HG02981 (cell line): Measurements from ENCODE around the gene TRIM71.
"Not testable (repeated sequence)": the region's sequence is repeated elsewhere in the genome, so short reads cannot be mapped to it uniquely, and the experiment has no call there.

ENCODE experiments used
- ATAC-seq: cut with Tn5 transposase; IDR thresholded peaks from one replicate; pipeline ENCODE4 v1.9.1; 2021; ENCODE audit warnings: mild to moderate bottlenecking, moderate library complexity; ENCODE audit not compliant: unreplicated experiment

The TRIM71 gene

GRCh38 chr3:32842531-32842931 lies 24.7 kb downstream of the TRIM71 start:
- ATAC-seq, result no peak

DNA sequence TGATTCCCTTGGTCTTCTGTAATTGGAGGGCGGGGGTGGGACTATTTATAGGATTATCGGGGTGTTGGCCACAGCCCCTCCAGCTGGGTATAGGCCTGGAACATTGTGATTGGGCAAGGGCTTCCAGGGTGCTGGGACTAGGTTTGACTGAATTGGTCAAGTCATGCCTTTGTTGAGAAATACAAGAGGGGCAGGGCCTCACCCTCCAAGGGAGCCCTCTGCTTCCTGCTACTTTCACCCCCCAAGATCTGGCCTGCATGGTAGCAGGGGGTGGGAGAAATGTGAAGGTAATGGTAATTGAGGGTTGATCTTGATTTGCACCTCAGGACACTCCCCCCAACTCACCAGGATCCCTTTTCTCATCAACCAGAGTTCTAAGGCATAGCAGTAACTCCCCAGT lies 25.2 kb downstream of the TRIM71 start:
- ATAC-seq, result no peak

- no peak for ATAC-seq
Observed at GRCh38 chr3:32843510-32844321, 25.9 kb downstream of the TRIM71 start.

DNA sequence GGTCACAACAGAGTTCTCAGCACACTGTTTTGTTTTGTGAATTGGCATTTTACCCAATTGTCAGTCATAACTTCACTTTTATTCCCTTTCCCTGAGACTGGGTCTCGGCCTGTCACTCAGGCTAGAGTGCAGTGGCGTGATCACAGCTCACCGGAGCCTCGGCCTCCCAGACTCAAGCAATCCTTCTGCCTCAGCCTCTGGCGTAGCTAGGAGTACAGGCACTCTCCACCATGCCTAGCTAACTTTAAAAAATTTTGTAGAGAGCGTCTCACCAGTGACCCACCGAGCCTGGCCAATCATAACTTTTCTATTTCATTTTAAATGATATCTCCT lies 26.5 kb downstream of the TRIM71 start:
- ATAC-seq, result no peak

- no peak for ATAC-seq
Observed at GRCh38 chr3:32844914-32845313, 27.1 kb downstream of the TRIM71 start.

DNA sequence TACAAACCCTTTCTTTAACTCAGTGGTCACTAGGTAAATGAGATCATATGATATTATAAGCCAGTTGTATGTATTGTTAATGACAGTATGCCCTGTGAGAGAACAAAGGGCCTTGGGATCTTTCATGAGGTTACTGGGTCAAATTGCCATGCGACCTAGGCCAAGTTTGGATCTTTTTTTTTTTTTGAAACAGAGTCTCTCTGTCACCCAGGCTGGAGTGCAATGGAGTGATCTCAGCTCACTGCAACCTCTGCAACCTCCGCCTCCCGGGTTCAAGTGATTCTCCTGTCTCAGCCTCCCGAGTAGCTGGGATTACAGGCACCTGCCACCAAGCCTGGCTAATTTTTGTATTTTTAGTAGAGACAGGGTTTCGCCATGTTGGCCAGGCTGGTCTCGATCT lies 27.7 kb downstream of the TRIM71 start:
- ATAC-seq, result not testable (repeated sequence)

DNA sequence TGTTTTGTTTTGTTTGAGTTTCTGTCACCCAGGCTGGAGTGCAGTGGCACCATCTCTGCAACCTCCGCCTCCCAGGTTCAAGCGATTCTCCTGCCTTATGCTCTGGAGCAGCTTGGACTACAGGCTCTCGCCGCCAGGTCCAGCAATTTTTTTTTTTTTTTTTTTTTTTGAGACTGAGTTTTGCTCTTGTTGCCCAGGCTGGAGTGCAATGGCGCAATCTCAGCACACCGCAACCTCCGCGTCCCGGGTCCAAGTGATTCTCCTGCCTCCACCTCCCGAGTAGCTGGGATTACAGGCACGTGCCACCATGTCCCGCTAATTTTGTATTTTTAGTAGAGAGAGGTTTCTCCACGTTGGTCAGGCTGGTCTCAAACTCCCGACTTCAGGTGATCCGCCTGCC lies 29.2 kb downstream of the TRIM71 start:
- ATAC-seq, result not testable (repeated sequence)

DNA sequence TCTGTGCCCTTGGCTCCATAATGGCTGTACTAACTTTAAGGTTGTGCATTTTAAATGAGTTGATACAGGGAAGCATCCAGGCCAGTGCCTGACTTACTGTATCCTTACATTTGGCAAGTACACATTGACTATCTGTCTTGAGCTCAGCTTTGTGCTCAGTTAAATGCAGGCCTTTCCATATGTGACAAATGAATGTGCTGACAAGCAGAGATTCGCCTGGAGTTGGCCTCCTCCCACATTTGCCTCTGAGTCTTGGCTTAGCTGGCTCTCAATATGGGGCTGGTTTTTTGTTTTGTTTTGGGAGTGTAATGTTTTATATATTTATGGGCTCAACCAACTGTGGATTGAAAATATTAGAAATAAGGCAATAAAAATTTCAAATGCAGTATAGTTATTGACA lies 29.7 kb downstream of the TRIM71 start:
- no peak for ATAC-seq

DNA sequence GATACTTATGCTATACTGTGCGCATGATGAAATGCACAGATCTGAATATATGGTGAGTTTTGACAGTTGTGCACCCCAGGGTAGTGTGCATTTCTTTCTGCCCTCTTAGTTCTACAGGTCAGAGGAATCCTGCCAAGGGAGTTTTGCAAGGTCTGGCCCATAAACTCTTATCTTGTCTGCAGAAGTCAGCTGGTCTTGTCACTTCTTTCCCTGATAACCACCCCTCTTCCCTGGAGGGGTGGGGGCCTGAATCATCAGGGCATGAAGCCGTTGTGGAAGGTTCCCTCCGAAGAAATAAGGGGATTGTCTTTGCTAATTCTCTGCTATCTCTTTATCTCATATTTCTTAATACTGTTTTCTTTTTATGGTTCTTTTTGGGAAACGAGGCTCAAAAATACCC lies 30.4 kb downstream of the TRIM71 start:
- no peak for ATAC-seq

DNA sequence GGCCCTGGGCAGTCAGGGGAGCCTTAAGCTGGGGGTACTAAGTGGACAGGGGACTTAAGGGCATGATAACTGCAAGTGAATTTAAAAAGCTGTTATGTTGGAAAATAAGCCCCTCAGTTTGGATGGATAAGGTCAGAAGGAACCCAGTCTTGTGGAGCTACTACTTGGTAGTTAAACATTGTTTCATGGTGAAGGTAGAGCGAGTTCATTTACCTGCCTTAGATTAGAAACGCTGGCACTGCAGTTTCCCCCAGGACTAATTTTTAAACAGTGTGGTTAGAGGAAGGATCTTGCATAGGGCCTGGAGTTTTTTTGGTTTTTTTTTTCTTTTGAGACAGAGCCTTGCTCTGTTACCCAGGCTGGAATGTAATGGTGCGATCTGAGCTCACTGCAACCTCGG lies 31.2 kb downstream of the TRIM71 start:
- no peak for ATAC-seq

DNA sequence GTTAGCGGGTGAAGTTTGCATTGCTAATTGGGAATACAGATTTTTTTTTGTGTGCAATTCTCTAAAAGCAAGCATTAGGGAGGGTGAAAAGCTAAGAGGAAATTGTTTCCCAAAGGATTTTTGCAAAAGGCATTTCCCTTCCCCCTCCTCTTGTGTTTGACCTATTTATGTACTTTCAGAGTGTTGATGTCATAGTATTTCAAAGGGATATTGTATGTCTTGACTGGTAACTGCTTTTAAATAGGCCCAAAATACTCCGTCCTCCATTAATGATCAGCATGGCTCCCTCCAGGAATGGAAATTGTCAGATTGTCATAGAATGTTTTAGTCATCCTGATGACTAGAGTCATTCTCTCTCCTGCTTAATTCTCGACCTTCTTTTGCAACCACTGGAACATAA lies 32.4 kb downstream of the TRIM71 start:
- no peak for ATAC-seq

- no peak for ATAC-seq
Observed at GRCh38 chr3:32850636-32851035, 32.8 kb downstream of the TRIM71 start.

- no peak for ATAC-seq
Observed at GRCh38 chr3:32852146-32852545, 34.3 kb downstream of the TRIM71 start.

DNA sequence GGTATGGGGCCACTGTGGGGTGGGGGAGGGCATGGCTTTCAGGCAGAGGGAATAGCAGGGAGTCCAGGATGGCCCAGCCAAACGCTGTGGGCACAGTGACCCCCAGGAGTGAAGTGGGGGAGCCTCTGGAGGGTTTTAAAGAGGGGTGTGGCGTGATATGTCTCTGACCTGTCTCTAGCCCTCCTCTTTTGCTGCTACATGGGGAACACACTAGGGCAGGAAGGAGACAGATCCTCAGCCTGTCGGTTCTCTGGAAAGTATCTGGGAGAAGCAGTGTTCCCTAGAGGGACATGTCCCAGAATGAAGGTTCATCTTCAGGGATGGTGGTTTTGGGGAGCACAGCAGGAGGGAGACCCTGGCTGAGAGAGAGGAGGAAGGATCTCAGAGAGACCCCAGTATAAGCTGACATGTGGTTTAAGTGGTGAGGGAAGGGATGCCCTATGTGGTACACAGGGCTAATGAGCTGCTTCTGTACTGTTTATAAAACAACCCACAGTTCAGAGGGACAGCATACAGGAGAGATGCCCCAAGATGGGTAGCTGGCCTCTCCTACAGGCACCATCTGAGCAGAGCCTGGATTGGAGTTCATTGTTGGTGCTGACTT lies 37.7 kb downstream of the TRIM71 start:
- no peak for ATAC-seq

- ATAC-seq, result no peak
Observed at GRCh38 chr3:32856355-32856889, 38.6 kb downstream of the TRIM71 start.

DNA sequence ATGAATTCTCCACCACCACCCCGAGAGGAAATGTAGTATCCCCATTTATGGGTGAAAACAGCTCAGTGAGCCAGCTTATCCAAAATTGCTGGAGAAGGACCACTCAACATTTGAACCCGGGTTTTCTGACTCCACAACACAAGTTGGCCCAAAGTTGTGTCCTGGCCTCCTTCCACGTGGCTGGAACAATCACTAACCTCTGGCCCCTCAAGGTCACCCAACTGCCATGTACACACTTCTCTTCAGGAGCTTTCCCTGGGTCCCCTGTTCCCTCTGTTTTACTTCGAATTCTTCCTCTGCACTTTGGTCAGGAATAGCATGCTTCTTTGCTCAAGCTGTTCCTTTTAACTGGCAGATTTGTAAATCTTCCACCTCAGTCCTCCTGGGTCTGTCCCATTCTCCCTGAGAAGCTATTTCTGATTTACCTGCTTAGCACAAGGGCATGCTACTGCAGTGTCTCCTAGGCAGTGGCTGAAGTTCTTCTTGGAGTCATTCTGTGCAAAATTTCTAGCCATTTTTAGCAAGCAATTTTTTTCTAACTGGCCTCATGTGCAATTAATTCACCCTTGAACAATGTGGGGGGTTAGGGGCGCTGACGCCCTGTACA lies 39.2 kb downstream of the TRIM71 start:
- ATAC-seq, result no peak

DNA sequence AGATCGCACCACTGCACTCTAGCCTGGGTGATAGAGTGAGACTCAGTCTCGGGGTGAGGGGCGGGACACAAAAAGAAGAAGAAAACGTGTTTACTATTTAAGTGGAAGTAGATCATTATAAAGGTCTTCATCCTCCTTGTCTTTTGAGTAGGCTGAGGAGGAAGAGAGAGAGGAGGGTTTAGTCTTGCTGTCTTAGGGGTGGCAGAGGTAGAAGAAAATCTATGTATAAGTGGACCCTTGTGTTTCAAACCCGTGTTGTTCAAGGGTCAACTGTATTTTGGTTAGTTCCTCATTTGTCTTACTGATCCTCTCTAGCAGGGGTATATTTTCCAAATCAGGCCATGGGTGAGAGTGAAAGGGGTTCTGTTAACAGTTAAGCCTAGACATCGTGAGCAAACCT lies 40.1 kb downstream of the TRIM71 start:
- no peak for ATAC-seq

- ATAC-seq, result no peak
Observed at GRCh38 chr3:32859604-32860237, 41.9 kb downstream of the TRIM71 start.

DNA sequence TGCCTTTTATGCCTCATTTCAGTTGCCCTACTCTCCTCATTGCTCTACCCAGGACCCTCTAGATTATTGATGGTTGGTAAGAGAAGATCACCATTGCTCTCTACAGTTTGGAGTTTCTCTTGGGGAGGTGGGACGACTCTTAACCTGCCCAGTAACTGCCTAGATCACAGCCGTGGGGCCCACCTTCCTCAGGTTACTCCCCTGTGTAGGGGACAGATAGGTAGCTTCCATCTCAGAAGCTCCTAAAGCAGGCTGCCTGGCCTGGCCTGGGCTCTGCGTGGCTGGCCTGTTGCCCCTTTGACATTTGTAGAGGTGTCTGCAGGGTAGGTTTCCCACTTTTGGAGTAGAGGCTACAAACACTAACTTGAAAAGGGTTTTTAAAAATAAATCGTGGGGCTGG lies 42.7 kb downstream of the TRIM71 start:
- ATAC-seq, result no peak

DNA sequence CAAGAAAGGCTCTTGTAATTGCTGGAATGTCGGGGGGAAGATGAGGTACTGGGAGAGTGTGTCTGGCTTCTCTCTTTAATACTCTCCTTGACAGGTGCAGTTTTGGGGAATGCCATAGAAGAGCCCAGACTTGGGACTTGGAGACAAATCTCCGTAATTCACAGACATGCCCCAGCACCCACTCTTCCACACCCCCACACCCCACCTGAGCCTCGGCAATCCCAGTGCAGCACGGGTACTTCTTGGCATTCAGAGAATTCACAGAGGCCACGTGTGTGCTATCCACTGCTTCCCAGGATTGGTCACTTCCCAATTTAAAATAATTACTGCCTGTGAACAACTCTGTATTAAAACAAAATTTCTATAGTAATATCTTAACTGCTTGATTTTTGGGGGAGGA lies 43.9 kb downstream of the TRIM71 start:
- ATAC-seq, result no peak

DNA sequence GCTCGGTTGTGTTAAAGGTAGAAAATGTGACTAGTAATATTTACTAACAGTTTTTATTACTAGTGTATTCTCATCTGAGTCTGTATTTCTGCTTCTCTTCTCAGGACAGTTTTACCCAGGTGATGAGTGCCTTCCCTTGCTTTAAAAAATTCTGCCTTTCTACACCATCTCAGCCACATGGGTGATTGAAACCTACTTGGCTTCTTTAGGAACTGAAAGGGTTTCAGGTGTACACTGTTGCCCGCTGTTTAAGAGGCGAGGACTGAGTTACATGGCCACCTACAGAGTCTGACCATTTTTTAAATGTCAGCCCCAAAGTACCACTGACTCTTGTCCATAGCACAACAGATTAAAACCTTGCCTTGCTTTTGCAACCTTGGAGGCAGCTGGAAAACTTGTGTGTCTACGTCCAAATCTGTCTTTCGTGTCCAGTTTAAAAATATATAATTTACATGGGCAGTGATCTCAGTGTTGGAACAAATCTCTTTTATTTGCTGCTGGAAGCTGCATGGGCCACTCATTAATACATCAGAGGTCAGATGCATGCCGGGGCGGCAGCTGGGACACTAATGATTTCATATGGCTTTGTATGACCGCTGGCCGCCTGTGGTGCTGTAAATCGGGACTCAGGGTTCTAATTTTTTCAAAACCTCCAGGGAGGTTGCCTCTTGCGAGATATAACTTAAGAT lies 44.6 kb downstream of the TRIM71 start:
- no peak for ATAC-seq
